SIG-M5 treated with dmso at 0.1 percent for 504 hours (cell line): ENCODE measurements around the gene AIG1.
"Not testable (repeated sequence)": the region's sequence is repeated elsewhere in the genome, so short reads cannot be mapped to it uniquely, and the experiment has no call there.

Experiments
- DNase-seq: peaks from one replicate; lab custom pipeline; 2025; ENCODE audit not compliant: unreplicated experiment; lab: John Stamatoyannopoulos, UW

The AIG1 gene

DNA sequence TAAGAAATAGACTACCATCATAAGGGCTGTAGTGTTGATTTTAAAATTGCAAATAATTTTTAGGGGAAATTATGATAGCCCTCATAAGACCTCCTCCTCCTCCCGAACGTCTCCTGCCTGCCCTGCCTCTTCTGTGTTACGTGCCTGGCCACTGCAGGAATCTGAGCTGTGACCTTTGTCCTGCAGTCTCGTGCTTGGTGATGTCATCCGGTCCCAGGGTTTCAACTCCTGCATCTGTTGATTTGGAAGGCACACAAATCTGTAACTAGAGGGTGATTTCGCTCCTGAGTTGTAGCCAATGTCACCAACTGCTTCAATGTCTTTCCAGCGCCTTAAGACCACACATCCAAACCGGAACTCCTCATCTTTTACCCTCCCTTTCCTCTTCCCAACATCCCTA, 163.2 kb downstream of the AIG1 start:
- DNase-seq = no peak

DNA sequence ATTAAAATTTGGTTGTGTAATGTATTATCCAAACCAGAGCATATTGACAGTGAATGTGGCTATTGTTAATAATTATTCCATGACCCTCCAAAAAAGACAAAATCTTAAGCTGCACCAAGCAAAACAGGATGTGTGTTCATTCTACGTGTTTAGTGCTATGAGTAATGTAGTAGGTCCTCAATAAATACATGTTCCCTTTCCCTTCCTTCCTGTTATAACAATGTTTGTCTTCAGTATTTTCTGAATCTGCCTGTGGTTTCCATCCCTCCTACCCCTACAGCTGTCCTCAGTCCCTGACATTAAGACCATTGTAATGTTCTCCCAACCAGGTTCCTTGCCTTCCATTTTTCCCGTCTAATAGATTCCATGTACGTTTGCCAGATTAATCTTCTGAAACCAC, 163.8 kb downstream of the AIG1 start:
- no peak for DNase-seq

- no peak for DNase-seq
Measured at GRCh38 chr6:143225929-143226328, 165.2 kb downstream of the AIG1 start.

GRCh38 chr6:143227675-143228074, 167.0 kb downstream of the AIG1 start:
- no peak for DNase-seq

DNA sequence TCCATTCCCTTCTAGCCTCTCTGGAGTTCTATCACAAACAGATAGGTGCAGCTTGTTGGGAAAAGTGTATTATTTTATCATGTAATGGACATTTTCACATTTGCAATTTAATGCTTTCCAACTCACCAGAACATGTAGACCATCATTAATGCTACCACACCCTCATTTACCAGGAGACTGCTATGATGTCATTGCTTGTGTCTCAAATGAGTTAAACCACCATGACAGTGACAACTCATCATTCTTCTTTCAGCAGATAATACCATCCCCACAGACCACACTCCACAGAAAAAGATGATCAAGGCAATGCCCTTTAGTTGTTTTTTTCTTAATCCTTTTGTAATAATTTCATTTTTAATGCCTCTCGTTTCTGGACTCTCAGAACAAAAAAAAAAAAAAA, 168.7 kb downstream of the AIG1 start:
- no peak for DNase-seq

DNA sequence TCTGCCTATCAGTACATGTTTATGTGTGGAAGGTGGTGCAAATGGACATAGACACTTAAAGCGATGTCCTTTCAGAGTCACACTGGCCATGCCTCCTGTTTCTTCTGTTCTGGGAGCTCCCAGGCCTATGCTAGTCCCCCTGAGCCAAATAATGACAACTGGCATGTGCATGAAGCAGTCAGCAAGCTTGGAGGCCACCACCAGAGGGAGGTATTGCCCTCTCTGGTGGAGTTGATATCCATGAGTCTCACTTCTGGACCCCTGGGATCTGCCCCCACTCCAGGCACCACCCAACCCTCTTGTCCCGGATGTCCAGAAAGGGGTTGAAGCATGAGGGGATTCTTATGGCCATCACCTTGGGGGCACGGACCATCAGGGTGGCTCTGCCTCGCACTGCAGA, 172.2 kb downstream of the AIG1 start:
- DNase-seq = no peak

DNA sequence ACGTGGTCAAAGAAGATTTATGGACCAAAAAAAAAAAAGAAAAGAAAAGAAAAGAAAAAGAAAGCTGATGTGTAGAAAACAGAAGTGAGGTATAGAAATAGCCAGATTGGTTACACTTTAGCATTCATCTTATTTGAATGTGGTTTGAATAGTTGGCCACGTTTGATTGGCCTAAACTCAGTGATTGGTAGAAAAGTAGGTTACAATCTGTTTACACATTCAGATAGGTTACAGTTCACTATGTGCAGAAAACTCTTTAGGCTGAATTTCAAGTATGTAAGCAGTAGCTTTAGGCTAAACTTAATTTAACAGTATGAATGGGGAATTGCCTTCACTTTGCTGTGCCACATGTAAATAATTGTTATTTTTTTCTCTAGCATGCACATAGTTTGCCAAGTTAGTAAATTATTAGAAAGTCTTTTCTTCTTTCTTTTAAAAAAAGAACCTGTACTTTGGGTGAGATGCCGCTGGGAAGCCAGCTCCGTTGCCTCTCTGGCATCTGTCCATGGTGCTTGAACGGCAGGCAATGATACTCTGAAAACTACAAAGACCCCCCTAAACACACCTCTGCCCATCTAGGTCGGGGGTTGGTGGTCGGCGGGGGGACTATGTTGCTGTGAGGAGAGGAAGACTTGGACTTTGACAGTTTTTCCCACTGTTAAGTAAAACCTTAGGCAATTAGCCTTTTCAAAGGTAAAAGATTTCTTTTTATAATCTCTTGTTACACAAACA, 173.0 kb downstream of the AIG1 start:
- DNase-seq = no peak

GRCh38 chr6:143234734-143235133, 174.0 kb downstream of the AIG1 start:
- DNase-seq = no peak

GRCh38 chr6:143236151-143236798, 175.6 kb downstream of the AIG1 start:
- no peak for DNase-seq

DNA sequence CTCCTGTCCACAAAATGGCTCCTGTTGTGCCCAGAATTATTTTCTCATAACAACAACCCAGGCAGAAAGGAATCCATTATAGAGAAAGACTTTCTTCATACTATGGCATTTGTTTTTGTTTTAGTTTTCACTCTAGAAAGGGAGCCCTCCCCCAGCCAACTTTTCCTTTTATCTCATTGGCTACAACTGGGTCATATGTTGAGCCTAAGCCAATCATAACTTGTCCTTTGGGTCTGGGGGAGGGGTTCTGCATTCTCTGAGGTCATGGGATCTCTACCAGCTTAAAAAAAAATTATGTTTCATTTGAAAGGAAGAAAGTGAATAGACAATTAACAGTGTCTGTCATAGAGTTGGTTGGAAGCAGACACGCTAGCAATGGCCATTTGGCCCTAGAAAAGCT, 177.6 kb downstream of the AIG1 start:
- no peak for DNase-seq

DNA sequence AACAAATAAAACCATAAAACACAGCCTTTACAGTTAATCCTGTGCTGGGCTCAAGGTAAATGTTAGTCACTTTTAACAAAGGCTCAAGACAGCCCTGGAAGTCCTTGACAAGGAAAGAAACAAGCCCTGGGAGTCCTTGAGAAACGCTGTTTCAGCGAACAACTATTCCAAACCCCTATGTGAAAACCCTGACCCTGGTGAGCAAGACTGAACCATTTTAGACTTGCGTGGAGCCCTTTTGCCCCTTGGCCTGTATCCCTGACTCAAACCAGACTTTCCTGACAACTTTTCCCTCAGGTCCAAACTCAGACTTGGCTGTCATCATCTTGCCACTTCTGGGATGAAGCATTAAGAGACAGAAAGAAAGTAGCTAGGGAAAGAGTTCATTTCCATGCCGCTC, 180.4 kb downstream of the AIG1 start:
- no peak for DNase-seq

GRCh38 chr6:143241911-143242310, 181.2 kb downstream of the AIG1 start:
- DNase-seq = no peak

DNA sequence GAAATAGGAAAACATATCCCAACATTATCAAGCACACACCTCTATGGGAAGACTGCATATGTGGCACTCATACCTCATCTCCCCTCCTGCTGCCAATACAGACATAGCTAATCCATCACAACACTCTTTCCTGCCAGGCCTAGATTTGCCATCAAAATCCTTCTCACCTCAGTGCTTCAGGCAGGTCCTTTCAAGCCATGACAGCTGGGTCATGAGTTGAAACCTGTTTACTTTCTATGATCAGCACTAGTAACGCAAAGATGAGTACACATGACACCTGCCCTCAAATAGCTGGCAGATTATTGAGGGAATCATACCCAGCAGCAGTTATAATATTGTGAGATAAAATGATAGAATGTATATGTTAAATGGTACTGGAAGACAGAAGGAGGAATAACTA, 183.1 kb downstream of the AIG1 start:
- DNase-seq = no peak

GRCh38 chr6:143245656-143246055, 185.0 kb downstream of the AIG1 start:
- DNase-seq = no peak

DNA sequence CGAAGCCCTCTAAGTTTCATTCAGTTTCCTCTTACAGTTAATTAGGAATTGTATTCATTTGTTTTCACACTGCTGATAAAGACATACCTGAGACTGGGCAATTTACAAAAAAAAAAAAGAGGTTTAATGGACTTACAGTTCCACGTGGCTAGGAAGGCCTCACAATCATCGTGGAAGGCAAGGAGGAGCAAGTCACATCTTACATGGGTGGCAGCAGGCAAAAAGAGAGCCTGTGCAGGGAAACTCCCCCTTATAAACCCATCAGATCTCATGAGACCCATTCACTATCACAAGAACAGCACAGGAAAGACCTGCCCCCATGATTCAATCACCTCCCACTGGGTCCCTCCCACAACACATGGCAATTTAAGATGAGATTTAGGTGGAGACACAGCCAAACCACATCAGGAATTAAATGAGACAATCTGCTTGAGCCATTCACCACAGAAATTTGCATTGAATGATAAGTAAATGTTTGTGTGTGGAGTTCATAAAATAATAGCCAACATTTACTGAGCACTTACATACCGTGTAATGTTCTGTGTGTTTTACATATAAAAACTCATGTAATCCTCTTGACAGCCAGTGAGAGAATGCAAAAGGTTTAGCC, 185.6 kb downstream of the AIG1 start:
- not testable (repeated sequence) for DNase-seq

DNA sequence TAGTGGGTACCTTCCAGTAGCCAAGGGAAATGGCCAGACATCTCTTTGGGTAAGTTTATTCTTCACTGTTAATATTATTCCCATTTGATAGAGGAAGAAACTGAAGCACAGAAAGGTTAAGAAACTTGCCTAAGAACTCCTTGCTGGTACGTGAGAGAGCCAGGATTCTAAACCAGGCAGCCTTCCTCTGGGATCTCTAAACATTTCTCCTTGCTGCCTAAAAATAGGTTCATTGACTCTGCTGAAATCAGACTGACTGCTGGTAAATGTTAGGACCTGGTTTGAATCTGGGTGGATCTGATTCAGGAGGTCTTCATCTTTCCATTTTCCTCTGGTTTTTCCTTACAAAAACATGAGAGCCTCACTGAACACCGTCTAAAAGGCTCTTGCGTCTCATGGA, 186.9 kb downstream of the AIG1 start:
- no peak for DNase-seq

- DNase-seq = no peak
Measured at GRCh38 chr6:143248359-143248758, 187.7 kb downstream of the AIG1 start.

- DNase-seq = no peak
Measured at GRCh38 chr6:143251288-143251687, 190.6 kb downstream of the AIG1 start.

DNA sequence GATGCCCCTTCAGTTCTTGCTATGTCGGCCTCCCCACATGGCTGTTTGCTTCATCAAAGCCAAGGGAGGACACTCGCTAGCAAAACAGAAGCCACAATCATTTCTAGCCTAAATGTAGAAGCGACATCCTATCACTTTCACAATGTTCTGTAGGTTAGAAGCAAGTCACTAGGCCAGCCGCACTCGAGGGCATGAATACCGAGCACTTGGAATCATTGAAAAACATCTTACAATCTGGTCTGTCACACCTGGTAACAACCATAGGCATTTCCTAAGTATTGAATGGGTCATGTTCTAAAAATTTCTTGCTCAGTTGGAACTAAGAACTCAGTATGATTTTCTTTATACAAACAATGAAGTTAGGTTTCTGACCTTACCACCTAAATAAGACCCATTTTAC, 192.3 kb downstream of the AIG1 start:
- DNase-seq = no peak

DNA sequence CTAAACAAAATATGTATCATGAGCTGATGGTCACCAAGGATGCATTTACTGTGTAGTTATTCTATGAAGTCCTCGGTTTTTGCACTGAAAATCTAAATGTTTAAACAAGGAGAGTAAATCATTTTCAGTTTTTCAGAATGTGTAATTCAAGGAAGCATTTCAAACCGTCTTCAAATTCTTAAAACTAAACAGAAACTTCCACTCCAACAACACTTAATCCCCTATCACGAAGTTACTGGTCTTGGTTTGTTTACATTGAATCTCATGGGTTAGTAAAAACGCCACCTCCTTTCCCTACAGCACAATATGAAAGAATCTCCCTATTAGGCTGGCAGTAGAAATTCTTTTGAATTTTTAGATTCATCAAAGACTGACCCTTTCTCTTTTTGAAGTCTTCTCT, 192.9 kb downstream of the AIG1 start:
- DNase-seq = no peak

DNA sequence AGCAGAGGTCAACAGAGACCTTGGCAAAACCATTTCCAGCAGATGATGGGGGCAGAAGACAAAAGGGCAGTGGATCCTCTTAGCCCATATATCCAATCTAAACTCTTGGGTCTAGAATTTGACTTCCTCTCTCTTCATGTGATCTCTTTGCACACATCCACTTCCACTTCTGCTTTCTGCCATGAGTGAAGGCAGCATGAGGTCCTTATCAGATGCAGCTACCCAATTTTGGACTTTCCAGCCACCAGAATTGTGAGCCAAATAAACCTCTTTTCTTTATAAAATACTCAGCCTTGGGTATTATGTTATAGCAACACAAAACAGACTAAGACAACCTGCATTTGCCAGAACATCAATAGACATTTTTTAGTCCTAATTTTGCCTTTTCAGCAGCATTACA, 198.3 kb downstream of the AIG1 start:
- peak; percentile 34 for DNase-seq

- DNase-seq = no peak
Measured at GRCh38 chr6:143260857-143261256, 200.2 kb downstream of the AIG1 start.
